Cardiac muscle cell (in vitro differentiated cells and primary cell): ENCODE data around the gene MC5R. TPM values are rescaled to one million over a fixed set of nuclear protein-coding genes. Genes with fewer than 3 reads are reported as not detected.

ENCODE experiments used
- DNase-seq, 2 donors: peaks; one replicate each; pipeline versions ENCODE4 v3.0.0 to v3.0.0-alpha.2; 2010 to 2017; ENCODE audit warnings: low read depth in 1 of 2, low spot score in 1 of 2
- H3K27ac ChIP-seq: fragments of 200-600 bp; sonication (generic); 2 replicates; pipeline ENCODE4 v1.5.1; 2016
- H3K27me3 ChIP-seq: fragments of 200-600 bp; sonication (generic); 2 replicates; pipeline ENCODE4 v1.6.0; 2016; ENCODE audit warnings: control low read depth
- H3K36me3 ChIP-seq: fragments of 200-600 bp; sonication (generic); 2 replicates; pipeline ENCODE4 v1.5.1; 2016; ENCODE audit warnings: control low read depth
- H3K4me1 ChIP-seq: fragments of 200-600 bp; sonication (generic); 2 replicates; pipeline ENCODE4 v1.8.1; 2017; ENCODE audit warnings: low read depth, mild to moderate bottlenecking, mixed run types
- H3K4me3 ChIP-seq: fragments of 200-600 bp; sonication (generic); 2 replicates; pipeline ENCODE4 v1.5.1; 2016; ENCODE audit warnings: mild to moderate bottlenecking
- H3K9me3 ChIP-seq: fragments of 200-600 bp; sonication (generic); 2 replicates; pipeline ENCODE4 v1.5.1; 2017; ENCODE audit warnings: low read depth, mild to moderate bottlenecking, control low read depth
- polyA plus RNA-seq: library from polyadenylated mRNA; unstranded; fragments of >200 nt; fragmentation: Nextera tagmentation; extraction: Ambion mirVana; gene quantifications from 2 replicates; pipeline ENCODE4 v1.2.1, GENCODE V29; 2016
- total RNA-seq: library from RNA; depleted of rRNA; stranded (reverse); fragments of >200 nt; gene quantifications from 2 replicates; pipeline ENCODE4 v1.2.3, GENCODE V29; 2016
- TF ChIP-seq, protein P1 (sequence below): IDR thresholded peaks from 2 replicates; pipeline ENCODE4 v1.5.1; 2012; ENCODE audit warnings: low read depth, mild to moderate bottlenecking, low read length

MC5R gene
- total and polyA plus RNA-seq, 2 experiments from 2014 or later, result not detected

DNA sequence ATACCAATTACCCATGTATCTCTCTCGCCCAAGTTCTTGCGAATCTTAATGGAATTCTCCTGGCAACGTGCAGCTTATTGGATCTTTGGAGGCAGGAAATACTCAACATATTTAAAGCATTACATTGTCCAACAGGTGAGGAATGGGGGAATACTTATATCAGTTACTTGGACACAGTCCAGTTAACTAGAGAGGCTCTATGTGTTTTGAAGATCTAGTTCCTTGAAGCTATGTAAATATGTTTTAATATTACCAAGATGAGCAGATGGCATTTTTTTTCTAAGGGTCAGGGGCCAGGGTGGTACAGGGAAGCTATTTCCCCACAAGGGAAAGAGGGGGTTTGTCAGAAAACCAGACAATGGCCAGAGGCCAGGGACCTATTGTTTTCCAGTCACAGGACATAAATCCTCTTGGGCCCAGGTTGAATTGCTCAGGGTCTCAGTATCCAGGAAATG is 26.8 kb upstream of the MC5R start:
- DNase-seq, result no peak
- Histone ChIP-seq H3K27me3 (peaks cover 19% of the 10 kb centered on the region), H3K36me3 (no peaks in the 10 kb centered on the region), H3K4me3 (no peak overlapping the region), H3K4me1 (no peaks in the 10 kb centered on the region), H3K9me3 (no peaks in the 10 kb centered on the region), H3K27ac (no peak overlapping the region)
- TF ChIP-seq, protein P1, sequence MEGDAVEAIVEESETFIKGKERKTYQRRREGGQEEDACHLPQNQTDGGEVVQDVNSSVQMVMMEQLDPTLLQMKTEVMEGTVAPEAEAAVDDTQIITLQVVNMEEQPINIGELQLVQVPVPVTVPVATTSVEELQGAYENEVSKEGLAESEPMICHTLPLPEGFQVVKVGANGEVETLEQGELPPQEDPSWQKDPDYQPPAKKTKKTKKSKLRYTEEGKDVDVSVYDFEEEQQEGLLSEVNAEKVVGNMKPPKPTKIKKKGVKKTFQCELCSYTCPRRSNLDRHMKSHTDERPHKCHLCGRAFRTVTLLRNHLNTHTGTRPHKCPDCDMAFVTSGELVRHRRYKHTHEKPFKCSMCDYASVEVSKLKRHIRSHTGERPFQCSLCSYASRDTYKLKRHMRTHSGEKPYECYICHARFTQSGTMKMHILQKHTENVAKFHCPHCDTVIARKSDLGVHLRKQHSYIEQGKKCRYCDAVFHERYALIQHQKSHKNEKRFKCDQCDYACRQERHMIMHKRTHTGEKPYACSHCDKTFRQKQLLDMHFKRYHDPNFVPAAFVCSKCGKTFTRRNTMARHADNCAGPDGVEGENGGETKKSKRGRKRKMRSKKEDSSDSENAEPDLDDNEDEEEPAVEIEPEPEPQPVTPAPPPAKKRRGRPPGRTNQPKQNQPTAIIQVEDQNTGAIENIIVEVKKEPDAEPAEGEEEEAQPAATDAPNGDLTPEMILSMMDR, result no peak

- TF ChIP-seq, protein P1, result no peak
These were observed 24.6 kb upstream of the MC5R start for GRCh38 chr18:13799396-13799795.

DNA sequence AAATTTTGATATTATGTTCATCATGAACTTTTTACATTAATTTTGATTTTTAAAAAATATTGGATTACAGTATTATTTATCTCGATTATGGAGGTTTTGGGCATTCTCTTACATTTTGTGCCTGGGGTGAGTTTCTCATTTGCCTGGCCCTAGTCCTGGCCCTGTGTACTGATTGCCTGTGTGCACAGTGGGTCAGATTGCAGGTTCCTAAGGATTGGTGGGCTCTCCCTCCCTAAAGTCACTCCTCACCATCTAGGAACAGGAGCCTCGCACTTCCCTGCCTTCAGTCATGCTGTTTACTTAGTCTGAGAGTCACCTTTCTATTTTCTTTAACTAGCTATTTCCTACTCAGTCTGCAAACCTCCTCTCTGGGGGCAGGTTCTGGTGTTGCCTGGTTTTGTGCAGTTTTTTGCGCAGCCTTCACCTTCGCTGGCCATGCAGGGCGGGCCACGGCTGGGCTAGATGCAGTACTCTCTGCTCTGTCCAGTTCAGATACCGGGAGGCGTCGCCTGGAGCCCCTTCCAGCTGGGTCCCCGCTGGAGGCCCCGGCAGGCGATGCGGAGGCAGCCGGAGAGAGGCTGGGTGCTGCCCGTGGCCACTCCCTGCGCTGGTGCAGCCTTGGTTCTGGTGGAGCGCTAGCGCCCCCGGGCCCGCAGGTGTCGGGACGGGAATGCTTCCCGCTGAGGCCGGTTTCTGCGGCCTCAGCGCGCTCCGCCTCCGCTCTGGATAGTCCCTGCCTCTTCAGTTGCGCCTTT is 23.3 kb upstream of the MC5R start:
- Histone ChIP-seq H3K27ac (no peak overlapping the region), H3K4me1 (no peaks in the 10 kb centered on the region), H3K27me3 (peaks cover 19% of the 10 kb centered on the region), H3K36me3 (no peaks in the 10 kb centered on the region), H3K4me3 (peak overlapping the region; percentile 13), H3K9me3 (no peaks in the 10 kb centered on the region)
- TF ChIP-seq, protein P1, result peak; percentile 38
- DNase-seq, result peak; percentile 42 to 82

More at GRCh38 chr18:13799396-13799795, 24.6 kb upstream of the MC5R start:
- H3K36me3 ChIP-seq, result no peaks in the 10 kb centered on the region
- H3K4me1 ChIP-seq, result no peaks in the 10 kb centered on the region
- H3K9me3 ChIP-seq, result no peaks in the 10 kb centered on the region
- H3K4me3 ChIP-seq, result no peak overlapping the region
- no peak overlapping the region for H3K27ac ChIP-seq
- peaks cover 19% of the 10 kb centered on the region for H3K27me3 ChIP-seq
- no peak for DNase-seq

- peaks cover 19% of the 10 kb centered on the region for H3K27me3 ChIP-seq
- TF ChIP-seq, protein P1, result no peak
- H3K9me3 ChIP-seq, result no peaks in the 10 kb centered on the region
- no peak for DNase-seq
- H3K4me3 ChIP-seq, result peak overlapping the region; percentile 13
- H3K36me3 ChIP-seq, result no peaks in the 10 kb centered on the region
- H3K4me1 ChIP-seq, result no peaks in the 10 kb centered on the region
- H3K27ac ChIP-seq, result no peak overlapping the region
These were observed 22.7 kb upstream of the MC5R start for GRCh38 chr18:13801260-13801601.

- no peaks in the 10 kb centered on the region for H3K9me3 ChIP-seq
- no peak overlapping the region for H3K4me3 ChIP-seq
- peaks cover 14% of the 10 kb centered on the region for H3K27me3 ChIP-seq
- TF ChIP-seq, protein P1, result no peak
- H3K4me1 ChIP-seq, result peaks cover under 1% of the 10 kb centered on the region
- DNase-seq, result no peak
- H3K27ac ChIP-seq, result no peak overlapping the region
- H3K36me3 ChIP-seq, result no peaks in the 10 kb centered on the region
These were observed 19.6 kb upstream of the MC5R start for GRCh38 chr18:13804305-13804704.
